SK-N-SH treated with all-trans-retinoic acid at 6 μM for 48 hours (cell line): ENCODE results near the gene PDZK1IP1.
"Not testable (repeated sequence)": the region's sequence is repeated elsewhere in the genome, so short reads cannot be mapped to it uniquely, and the experiment has no call there.

Source experiments
- ARNTL ChIP-seq: fragments of 450-650 bp; formaldehyde crosslinking; IDR thresholded peaks from 2 replicates; pipeline ENCODE4 v1.5.0; 2020; ENCODE audit warnings: low read depth, mild to moderate bottlenecking, moderate library complexity, borderline replicate concordance
- BACH2 ChIP-seq: fragments of 250-450 bp; sonication (Bioruptor Pico); IDR thresholded peaks from 2 replicates; pipeline ENCODE4 v1.9.0; 2021; ENCODE audit warnings: mild to moderate bottlenecking, borderline replicate concordance
- CREB5 ChIP-seq: fragments of 250-450 bp; sonication (Bioruptor Pico); IDR thresholded peaks from 2 replicates; pipeline ENCODE4 v1.5.1; 2020; ENCODE audit warnings: low read depth, mild to moderate bottlenecking, moderate library complexity
- GLIS3 ChIP-seq: fragments of 250-450 bp; sonication (Bioruptor Pico); IDR thresholded peaks from 2 replicates; pipeline ENCODE4 v1.5.0; 2020; ENCODE audit warnings: mild to moderate bottlenecking, moderate library complexity
- POU6F1 ChIP-seq: fragments of 250-450 bp; sonication (Bioruptor Pico); IDR thresholded peaks from 2 replicates; pipeline ENCODE4 v1.8.0; 2021; ENCODE audit warnings: low read depth, mild to moderate bottlenecking, moderate library complexity, borderline replicate concordance
- RARB ChIP-seq: fragments of 250-450 bp; sonication (Bioruptor Pico); IDR thresholded peaks from 2 replicates; pipeline ENCODE4 v1.8.0; 2021; ENCODE audit warnings: mild to moderate bottlenecking, moderate library complexity
- ZFP3 ChIP-seq: fragments of 250-450 bp; sonication (Bioruptor Pico); IDR thresholded peaks from 2 replicates; pipeline ENCODE4 v1.5.0; 2020; ENCODE audit warnings: mild to moderate bottlenecking, moderate library complexity
- ZNF565 ChIP-seq: fragments of 450-650 bp; formaldehyde crosslinking; conservative IDR thresholded peaks from 2 replicates; pipeline ENCODE4 v1.5.0; 2020; ENCODE audit warnings: low read depth, mild to moderate bottlenecking, moderate library complexity
- ZNF70 ChIP-seq: fragments of 450-650 bp; formaldehyde crosslinking; IDR thresholded peaks from 2 replicates; pipeline ENCODE4 v1.5.0; 2020; ENCODE audit warnings: mild to moderate bottlenecking, moderate library complexity

GRCh38 chr1:47156457-47156856 is 33.4 kb downstream of the PDZK1IP1 start:
- not testable (repeated sequence) for TF ChIP-seq ZFP3 (CRISPR knock-in tag); CREB5 (CRISPR knock-in tag); POU6F1 (CRISPR knock-in tag); ZNF565 (CRISPR knock-in tag); GLIS3 (CRISPR knock-in tag); BACH2; ZNF70 (CRISPR knock-in tag); RARB (CRISPR knock-in tag); ARNTL (CRISPR knock-in tag)
